ENCODE measurements around the gene DEXI.
"Not testable (repeated sequence)": the region's sequence is repeated elsewhere in the genome, so short reads cannot be mapped to it uniquely, and the experiment has no call there.

Gene DEXI

DNA sequence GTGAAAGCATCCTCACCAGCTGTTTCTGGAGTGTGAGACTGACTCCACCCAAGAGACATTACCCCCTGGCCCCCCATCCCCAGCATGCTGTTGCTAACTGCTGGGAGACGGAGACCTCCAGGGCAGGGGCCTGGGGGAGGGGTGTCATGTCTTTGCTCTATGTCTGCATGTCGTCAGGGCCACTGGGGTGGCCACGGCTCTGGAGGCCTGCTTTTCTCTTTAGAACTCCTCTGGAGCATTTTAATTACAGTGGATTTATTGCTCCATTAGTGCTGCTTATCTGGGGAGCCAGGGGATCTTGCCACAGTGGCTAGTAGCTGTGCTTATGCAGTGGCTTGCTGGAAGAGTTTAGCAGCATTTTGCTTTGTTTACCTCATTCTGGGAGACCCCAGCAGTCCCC, 34.4 kb upstream of the DEXI start:
- peaks cover 10% of the 10 kb centered on the region for H3K36me3 Mint-ChIP-seq
- no peak overlapping the region for H3K4me3 Mint-ChIP-seq
- H3K27me3 Mint-ChIP-seq = no peaks in the 10 kb centered on the region
- no peak overlapping the region for H3K27ac Mint-ChIP-seq
- no peaks in the 10 kb centered on the region for H3K9me3 Mint-ChIP-seq
- peaks cover 24% of the 10 kb centered on the region for H3K4me1 Mint-ChIP-seq

DNA sequence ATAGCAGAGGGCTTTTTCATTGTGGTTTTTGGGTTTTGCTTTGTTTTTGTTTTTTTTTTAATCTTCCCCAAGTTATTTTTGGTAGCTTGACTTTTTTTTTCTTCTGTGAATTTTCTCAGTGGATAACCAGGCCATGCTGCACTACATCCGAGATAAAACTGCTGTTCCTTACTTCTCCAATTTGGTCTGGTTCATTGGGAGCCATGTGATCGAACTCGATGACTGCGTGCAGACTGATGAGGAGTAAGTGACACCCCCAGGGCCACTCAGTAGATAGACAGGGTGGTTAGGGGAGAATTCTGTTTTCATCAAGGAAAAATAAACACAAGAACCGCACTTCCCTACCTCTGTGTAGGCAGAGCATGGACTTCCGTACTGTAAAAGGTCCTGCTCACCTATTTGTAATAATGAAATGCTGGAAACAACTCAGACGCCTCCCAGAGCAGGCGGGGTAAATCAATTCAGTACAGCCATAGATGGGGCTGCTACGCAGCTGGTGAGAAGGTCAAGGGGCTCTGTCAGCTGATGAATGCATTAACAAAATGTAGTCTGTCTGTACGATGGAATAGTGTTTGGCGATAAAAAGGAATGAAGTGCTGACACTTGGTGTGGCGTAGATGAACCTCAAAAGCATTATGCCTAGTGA, 30.7 kb upstream of the DEXI start:
- peaks cover 24% of the 10 kb centered on the region for H3K4me1 Mint-ChIP-seq
- no peak overlapping the region for H3K27ac Mint-ChIP-seq
- no peaks in the 10 kb centered on the region for H3K9me3 Mint-ChIP-seq
- no peaks in the 10 kb centered on the region for H3K27me3 Mint-ChIP-seq
- H3K36me3 Mint-ChIP-seq = peaks cover 12% of the 10 kb centered on the region
- no peak overlapping the region for H3K4me3 Mint-ChIP-seq

DNA sequence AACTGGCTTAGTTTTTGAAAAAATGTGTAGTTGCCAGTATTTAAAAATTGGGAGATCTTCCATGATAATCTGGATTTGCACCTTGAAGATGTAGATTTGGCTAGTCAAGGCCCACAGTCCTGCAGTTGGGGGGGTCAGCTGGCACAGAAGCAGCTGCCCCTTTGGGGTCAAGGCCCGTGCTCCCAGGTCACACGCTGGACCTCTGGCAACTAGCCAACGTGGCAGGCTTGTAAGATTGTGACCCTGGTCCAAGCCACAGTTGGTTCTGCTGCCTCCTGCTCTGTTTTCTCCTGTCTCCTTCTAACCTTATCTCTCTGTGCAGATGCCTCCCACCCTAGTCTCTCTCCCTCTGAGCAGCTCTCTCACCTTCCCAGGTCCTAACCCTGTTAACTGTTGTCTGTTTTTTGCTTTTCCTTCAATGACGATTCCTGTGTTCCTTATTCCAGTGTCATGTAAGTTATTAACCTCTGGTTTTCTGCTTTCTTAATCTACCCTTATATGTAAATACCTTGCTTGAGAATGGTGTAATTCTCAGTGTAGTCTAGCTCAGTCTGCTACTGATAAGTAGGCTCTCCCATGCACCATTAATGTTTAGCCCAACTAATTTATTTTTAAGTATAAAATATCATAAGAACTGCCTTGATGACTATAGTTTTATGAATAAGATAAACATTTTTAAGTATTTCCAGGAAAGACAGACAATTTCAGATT, 30.0 kb upstream of the DEXI start:
- peaks cover 17% of the 10 kb centered on the region for H3K4me1 Mint-ChIP-seq
- H3K9me3 Mint-ChIP-seq = no peaks in the 10 kb centered on the region
- no peaks in the 10 kb centered on the region for H3K27me3 Mint-ChIP-seq
- no peak overlapping the region for H3K27ac Mint-ChIP-seq
- H3K36me3 Mint-ChIP-seq = peaks cover 10% of the 10 kb centered on the region
- no peak overlapping the region for H3K4me3 Mint-ChIP-seq

DNA sequence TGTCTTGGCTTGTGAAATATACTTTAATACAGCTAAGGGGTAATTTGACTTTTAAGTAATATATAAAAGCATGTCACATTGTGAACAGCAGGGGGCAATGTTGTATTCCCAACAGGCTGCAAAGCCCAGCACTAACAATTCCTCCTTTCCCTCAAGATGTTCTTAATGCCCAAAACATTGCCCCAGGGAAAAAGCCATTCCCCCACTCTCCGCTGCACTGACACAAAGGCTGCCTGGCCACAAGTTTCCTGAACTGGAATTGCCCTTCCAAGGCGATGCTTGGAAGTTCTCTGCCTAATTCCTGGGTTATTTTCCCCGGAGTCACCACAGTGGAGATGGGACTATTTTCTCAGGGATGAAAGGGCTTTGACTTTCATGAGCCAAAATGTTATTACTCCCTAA, 29.3 kb upstream of the DEXI start:
- peaks cover 10% of the 10 kb centered on the region for H3K36me3 Mint-ChIP-seq
- peaks cover 20% of the 10 kb centered on the region for H3K4me1 Mint-ChIP-seq
- H3K27me3 Mint-ChIP-seq = no peaks in the 10 kb centered on the region
- no peak overlapping the region for H3K27ac Mint-ChIP-seq
- H3K9me3 Mint-ChIP-seq = no peaks in the 10 kb centered on the region
- no peak overlapping the region for H3K4me3 Mint-ChIP-seq

DNA sequence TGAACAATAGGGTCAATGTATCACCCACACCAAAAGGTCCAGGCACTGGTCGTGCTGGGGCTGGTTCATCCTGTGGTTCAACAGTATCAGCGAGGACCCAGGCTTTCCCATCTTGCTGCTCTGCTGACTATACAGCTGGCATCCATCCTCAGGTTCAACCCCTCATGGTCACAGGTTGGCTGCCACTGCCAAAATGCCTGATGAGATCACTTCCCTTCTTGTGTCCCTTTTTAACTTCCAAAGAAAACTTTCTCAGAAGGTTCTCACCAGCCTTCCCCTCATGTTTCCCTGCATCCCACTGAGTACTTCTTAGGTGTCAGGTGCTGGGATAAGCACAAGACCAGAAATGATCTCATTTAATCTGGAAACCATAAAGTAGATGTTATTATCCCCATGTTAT, 27.8 kb upstream of the DEXI start:
- no peaks in the 10 kb centered on the region for H3K27me3 Mint-ChIP-seq
- peak overlapping the region; percentile 23 for H3K27ac Mint-ChIP-seq

DNA sequence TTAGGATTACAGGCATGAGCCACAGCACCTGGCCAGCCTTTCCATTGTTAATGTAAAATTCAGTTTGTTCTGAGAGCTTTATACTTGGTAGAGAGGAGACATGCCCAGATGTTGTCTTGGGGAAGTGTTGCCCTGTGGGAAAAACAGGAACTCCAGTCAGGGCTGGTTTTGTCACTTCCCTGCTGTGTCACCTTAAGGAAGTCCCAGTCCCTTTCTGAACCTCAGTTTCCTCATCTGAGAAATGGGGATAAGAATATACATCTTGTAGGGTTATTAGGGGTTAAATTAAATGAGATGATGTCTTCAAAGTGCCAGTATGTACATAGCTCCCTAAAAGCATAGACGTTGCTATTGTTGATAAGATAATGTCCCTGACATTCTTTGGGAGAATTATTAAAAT, 27.3 kb upstream of the DEXI start:
- no peak overlapping the region for H3K27ac Mint-ChIP-seq
- no peaks in the 10 kb centered on the region for H3K9me3 Mint-ChIP-seq
- peaks cover 16% of the 10 kb centered on the region for H3K36me3 Mint-ChIP-seq
- H3K4me1 Mint-ChIP-seq = peaks cover 29% of the 10 kb centered on the region
- no peak overlapping the region for H3K4me3 Mint-ChIP-seq
- no peaks in the 10 kb centered on the region for H3K27me3 Mint-ChIP-seq

More for the DNA sequence above, 27.8 kb upstream of the DEXI start:
- Mint-ChIP-seq H3K36me3 (peaks cover 16% of the 10 kb centered on the region), H3K4me3 (no peak overlapping the region), H3K4me1 (peaks cover 29% of the 10 kb centered on the region), H3K9me3 (no peaks in the 10 kb centered on the region)

DNA sequence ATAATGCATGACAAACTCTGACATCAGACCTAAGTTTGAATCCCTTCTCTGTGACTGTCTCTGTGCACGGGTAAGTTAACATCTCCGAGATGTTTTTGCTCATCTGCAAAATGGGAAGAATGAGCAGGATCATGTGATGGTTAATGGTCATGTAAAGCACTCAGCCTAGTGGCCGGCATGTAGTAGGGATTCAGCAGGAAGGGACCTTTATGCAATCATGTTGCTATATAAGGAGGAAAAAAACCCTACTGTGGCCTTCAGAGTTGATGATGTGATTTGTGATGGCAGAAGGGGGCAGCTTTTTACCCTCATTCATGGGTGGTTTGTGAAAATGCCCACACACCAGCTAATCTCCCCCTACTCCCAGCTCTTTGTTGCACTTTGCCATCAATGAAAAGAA, 26.2 kb upstream of the DEXI start:
- H3K27ac Mint-ChIP-seq = peak overlapping the region; percentile 46
- no peak overlapping the region for H3K4me3 Mint-ChIP-seq
- H3K4me1 Mint-ChIP-seq = peaks cover 38% of the 10 kb centered on the region
- H3K27me3 Mint-ChIP-seq = no peaks in the 10 kb centered on the region
- peaks cover 16% of the 10 kb centered on the region for H3K36me3 Mint-ChIP-seq
- H3K9me3 Mint-ChIP-seq = no peaks in the 10 kb centered on the region

DNA sequence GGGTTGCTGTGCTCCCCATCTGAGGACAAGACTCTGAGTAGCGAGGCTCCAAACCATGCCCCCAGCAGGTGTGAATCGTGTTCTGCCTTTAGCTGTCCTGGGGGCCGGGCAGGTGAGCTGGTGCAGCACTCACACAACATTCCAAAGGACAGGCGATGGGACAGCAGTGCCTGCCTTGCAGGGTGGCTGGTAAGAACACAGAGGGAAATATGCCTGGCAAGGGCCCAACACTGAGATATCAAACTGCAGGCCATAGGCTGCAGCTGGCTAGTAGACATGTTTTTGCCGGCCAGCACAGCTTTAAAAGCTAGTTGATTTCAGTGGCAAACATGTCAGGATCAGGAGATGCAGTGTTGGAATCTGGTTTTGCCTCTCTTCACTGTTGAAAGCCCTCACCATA, 25.7 kb upstream of the DEXI start:
- H3K9me3 Mint-ChIP-seq = no peaks in the 10 kb centered on the region
- H3K36me3 Mint-ChIP-seq = peaks cover 13% of the 10 kb centered on the region
- H3K27ac Mint-ChIP-seq = no peak overlapping the region
- peaks cover 34% of the 10 kb centered on the region for H3K4me1 Mint-ChIP-seq
- no peaks in the 10 kb centered on the region for H3K27me3 Mint-ChIP-seq
- no peak overlapping the region for H3K4me3 Mint-ChIP-seq

DNA sequence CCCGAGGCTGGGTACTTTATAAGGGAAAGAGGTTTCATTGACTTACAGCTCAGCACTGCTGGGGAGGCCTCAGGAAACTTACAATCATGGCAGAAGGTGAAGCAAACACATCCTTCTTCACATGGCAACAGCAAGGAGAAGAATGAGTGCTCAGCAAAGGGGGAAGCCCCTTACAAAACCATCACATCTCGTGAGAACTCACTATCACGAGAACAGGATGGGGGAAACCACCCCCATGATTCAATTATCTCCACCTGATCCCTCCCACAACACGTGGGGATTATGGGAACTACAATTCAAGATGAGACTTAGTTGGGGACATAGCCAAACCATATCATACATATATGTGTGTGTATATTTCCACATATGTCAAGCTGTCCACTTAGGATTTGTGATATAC, 24.3 kb upstream of the DEXI start:
- Mint-ChIP-seq H3K36me3 (peaks cover 14% of the 10 kb centered on the region), H3K4me1 (peaks cover 24% of the 10 kb centered on the region), H3K27ac (peak overlapping the region; percentile 87)

DNA sequence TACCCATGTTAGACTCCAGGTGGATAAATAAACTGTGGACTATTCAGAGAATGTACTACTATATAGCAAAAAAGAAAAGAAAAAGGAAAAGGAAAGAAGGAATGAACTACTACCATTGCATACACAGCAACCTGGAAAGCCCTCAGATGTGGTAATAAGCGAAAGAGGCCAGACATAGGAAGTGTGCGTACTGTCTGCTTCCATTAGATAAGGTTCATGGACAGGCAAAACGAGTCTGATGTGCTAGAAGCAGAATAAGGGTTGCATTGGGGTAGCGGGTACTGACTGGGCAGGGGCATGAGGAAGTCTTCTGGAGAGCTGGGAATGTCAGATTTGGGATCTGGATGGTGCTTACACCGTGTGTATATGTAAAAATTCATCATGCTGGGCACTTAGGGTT, 23.9 kb upstream of the DEXI start:
- Mint-ChIP-seq H3K4me3 (peak overlapping the region; percentile 3), H3K27ac (peak overlapping the region; percentile 87), H3K4me1 (peaks cover 24% of the 10 kb centered on the region), H3K36me3 (peaks cover 11% of the 10 kb centered on the region), H3K9me3 (no peaks in the 10 kb centered on the region), H3K27me3 (no peaks in the 10 kb centered on the region)

More for the DNA sequence above, 24.3 kb upstream of the DEXI start:
- H3K9me3 Mint-ChIP-seq, H3K27me3 Mint-ChIP-seq: not testable (repeated sequence)
- peak overlapping the region; percentile 3 for H3K4me3 Mint-ChIP-seq

DNA sequence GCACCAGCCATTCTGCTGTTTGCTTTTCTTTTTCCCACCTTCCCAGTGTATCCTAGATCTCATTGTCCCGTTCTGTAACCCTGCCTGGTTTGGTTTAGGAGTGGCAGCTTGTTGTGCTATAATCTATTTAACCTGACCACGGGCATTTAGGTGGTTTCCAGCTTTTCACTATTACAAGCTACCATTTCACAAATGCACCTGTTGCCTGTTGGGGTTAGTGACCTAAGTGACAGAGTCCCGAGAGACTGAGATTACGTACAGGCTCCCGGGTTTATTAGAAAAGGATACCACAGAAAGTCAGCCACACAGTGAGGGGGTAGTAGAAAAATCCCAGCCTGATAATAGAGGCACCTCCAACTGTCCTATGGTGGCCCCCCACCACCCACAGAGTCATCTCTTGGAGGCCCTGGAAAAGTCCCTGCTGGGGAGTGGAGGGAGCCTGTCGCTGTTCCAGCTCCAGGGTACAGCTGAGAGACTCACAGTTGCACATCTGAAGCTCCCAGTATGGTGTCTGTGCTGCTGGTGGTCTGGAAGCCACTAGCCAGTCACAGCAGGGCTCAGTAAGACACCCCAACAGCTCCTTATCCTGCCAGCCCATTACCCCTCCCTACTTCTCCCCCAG, 23.3 kb upstream of the DEXI start:
- Mint-ChIP-seq H3K9me3 (no peaks in the 10 kb centered on the region), H3K4me3 (no peak overlapping the region), H3K27me3 (no peaks in the 10 kb centered on the region), H3K27ac (peak overlapping the region; percentile 87), H3K36me3 (peaks cover 11% of the 10 kb centered on the region), H3K4me1 (peaks cover 24% of the 10 kb centered on the region)

DNA sequence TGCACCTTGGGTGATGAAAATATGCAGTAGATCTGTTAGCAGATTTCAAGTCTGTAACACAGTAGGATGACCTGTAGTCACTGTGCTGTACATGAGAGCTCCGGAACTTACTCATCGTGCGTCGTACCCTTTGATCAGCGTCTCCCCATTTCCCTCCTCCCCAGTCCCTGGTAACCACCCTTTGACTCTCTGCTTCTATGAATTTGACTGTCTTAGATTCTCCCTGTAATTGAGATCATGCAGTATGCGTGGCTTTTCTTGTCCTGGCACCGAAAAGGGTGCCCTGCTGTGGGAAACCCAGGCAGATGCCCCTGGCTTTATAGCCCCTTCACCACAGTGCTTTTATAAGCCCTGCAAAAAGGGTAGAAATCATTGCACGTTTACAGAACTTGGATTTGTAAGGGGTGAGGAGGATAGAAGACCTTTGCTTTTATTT, 22.6 kb upstream of the DEXI start:
- Mint-ChIP-seq H3K4me3 (no peak overlapping the region), H3K27ac (no peak overlapping the region), H3K9me3 (no peaks in the 10 kb centered on the region), H3K36me3 (peaks cover 11% of the 10 kb centered on the region), H3K4me1 (peaks cover 24% of the 10 kb centered on the region), H3K27me3 (no peaks in the 10 kb centered on the region)

DNA sequence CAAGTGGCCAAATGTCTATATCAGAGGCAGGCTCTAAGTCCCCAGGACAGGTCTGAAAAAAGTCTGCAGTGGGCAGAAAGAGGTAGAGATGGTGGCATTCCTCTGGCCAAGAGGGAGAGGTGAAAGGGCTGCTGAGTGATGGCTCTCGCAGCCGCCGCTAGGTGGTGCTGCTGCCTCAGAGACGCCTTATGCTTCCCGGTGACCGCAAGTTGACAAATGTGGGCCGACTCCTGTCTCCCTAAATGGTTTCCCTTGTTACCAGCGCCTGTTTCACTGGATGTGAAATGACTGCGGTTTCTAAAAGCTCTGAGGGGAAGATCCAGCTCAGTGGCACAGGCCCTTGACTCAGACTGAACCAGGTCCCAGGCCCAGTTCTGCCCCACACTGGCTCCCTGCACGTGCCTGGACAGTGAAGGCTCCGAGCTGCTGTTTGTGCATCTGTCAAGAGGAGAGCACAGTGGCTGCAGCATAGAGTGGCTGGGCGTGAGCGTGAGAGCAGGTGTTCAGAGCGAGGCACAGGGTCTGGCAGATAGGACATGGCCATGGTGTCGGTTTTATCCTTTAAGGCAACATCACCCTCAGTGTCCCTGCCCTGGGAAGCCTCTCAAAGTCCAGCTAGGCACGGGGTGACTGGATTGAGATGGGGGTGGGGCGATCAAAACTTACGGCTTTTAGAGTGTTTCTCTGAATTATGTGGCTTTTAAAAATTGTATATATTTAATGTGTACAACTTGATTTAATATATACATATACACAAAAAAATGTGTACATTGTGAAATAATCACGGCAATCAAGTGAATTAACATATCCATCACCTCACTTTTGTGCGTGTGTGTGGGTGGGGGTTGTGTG, 22.0 kb upstream of the DEXI start:
- H3K9me3 Mint-ChIP-seq = no peaks in the 10 kb centered on the region
- H3K36me3 Mint-ChIP-seq = peaks cover 11% of the 10 kb centered on the region
- no peaks in the 10 kb centered on the region for H3K27me3 Mint-ChIP-seq
- no peak overlapping the region for H3K4me3 Mint-ChIP-seq
- H3K27ac Mint-ChIP-seq = peak overlapping the region; percentile 72
- H3K4me1 Mint-ChIP-seq = peaks cover 24% of the 10 kb centered on the region

DNA sequence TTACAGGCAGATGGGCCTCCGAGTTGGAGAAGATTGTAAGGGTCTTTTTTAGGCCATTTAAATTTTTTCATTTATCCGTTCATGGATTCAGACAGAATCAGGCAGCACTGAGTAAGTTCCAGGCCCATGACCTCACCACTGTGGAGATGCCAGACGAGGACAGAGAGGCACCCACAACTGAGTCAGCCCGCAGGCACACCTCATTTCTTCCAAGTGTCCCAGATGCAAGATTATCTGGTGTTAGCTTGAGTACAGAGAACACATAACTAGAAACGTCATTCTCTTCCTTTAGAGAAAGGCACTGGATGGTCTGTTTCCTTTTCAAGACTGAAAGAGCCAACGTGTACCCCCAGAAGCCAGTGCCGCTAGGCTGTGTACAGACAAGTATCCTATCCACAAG, 19.0 kb upstream of the DEXI start:
- Mint-ChIP-seq H3K9me3 (no peaks in the 10 kb centered on the region), H3K36me3 (peaks cover 14% of the 10 kb centered on the region), H3K4me3 (no peak overlapping the region), H3K27ac (peak overlapping the region; percentile 17), H3K27me3 (no peaks in the 10 kb centered on the region), H3K4me1 (peaks cover 33% of the 10 kb centered on the region)

DNA sequence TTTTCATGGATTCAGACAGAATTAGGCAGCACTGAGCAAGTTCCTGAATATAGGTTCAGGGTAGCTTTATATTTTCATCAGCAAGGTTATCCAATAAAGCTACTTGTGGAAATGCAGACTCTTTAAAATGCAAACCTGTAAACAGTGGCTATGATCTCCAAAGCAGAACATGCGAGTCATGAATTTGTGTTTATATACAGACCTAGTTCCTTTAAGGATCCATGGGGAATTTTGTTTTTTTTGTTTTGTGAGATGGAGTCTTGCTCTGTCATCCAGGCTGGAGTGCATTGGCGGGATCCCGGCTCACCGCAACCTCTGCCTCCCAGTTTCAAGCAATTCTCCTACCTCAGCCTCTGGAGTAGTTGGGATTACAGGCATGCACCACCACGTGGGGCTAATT, 16.9 kb upstream of the DEXI start:
- peaks cover 41% of the 10 kb centered on the region for H3K4me1 Mint-ChIP-seq
- no peaks in the 10 kb centered on the region for H3K9me3 Mint-ChIP-seq
- H3K27ac Mint-ChIP-seq = no peak overlapping the region
- H3K27me3 Mint-ChIP-seq = no peaks in the 10 kb centered on the region
- H3K4me3 Mint-ChIP-seq = no peak overlapping the region
- peaks cover 9% of the 10 kb centered on the region for H3K36me3 Mint-ChIP-seq
